HG02610 (cell line): Measurements from ENCODE around the gene NRP2.

Source experiments
- ATAC-seq: cut with Tn5 transposase; IDR thresholded peaks from one replicate; pipeline ENCODE4 v1.9.1; 2021; ENCODE audit warnings: mild to moderate bottlenecking, moderate library complexity; ENCODE audit not compliant: unreplicated experiment

The NRP2 gene

DNA sequence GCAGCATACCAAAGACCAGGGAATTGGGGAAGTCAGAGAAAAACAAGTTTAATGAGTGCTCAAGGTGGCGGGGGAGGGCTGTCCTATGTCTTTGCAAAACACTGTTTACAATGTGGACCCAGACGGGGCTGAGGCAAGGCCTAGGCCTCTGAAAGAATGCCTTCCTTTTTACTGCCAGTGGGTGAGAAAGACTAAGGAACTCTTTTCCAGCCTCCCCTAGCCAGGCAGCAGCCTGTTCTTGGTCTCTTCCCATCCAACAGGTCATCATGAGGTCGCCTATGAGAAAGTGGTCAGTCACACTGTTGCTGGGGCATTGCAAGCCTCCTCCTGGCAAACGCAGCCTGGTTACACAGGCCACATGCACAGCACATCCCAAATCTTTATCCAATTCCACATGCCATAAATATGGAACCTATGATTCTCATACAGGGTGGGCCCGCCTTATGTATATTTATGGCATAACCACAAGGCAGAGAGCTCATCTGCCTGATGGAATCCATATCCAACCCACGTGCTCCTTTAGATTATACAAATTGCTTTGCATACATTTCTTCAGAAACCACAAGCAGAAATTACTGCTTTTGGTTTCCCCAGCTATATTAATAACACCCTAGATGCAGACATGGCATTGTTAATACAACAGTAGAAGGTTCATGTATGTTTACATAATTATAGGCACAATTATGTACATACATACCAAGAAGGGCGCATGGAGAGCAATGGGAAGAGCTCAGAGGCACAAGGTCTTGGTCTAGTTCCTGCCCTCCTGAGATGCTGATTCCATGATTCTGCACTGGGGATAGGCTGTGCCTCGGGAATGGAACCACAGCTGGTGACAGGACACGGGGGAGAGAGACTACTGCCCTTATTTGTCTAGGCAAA, 48.6 kb downstream of the NRP2 start:
- ATAC-seq: peak; percentile 18

DNA sequence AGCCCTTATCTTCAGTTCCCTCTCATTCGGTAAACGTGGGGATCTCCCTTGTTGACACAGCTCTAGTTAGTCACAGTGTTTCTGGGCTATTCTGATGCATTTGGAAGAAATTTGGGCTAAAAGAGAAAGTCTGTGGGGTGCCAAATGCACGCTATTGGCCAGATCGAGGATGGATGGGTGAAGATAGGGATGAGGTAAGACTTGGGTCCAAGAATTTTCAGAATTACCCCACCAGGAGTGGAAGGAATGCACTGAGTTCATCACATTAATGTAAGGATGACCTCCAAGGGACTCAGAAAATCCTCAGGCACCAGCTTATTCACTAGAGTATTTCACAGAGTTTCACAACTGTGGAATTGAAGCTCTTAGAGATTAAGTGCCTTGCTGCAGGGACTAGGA, 49.3 kb downstream of the NRP2 start:
- peak; percentile 55 for ATAC-seq

DNA sequence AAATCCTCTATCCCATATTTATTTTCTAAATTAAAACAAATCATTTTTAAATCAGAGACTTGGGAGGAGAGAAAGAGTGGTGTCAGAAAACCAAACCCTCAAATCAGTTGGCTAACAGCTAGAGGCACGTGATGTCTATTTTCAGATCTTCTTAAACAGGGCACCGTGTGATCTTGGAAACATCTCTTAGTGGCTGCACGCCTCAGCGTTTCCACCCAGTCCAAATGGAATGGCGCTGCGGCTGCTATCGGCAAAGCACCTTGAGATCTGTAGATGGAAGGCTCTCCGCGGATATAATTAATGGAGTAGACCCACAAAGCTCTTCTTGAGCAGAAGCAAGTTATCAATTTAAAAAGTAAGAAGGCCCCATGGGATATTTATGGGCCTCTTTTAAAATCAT, 50.0 kb downstream of the NRP2 start:
- ATAC-seq: no peak

DNA sequence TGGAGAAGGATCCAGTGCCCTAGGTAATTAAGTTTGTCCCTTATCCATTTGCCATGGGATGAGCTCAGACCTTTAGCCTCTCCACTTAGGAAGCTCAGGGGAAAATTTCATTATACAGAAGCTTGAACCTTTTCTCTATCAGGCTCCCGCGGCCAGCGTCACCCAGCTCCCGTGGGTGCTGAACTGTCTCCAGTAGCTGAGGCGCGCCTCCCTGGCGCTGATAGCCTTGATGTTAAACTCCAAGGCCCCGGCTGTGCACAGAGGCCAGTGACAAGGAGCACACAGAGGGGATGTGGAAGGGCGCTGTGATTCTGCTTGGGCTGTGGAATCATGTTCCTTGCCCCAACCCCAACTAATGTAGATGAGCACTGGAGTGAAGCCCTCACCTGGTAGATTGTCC, 50.8 kb downstream of the NRP2 start:
- ATAC-seq: no peak

DNA sequence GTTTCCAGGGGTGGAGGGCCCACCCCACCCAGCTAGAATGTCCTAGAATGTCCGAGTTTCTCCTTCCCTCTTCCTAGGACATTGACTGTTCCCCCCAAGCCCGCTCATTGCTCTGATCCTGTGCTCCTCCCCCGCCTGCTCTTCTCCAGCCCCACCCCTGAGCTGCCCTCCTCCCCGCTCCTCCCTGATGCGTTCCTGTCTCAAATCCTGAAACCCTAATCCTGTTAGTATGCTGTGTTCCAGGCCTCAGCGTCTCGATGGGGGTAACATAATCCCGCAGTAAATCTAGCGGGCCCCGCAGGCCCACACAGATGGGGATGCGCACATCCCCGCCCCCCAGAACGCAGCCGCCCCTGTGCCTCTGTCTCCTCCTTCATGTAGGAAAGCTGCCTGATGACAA, 51.3 kb downstream of the NRP2 start:
- ATAC-seq: no peak

DNA sequence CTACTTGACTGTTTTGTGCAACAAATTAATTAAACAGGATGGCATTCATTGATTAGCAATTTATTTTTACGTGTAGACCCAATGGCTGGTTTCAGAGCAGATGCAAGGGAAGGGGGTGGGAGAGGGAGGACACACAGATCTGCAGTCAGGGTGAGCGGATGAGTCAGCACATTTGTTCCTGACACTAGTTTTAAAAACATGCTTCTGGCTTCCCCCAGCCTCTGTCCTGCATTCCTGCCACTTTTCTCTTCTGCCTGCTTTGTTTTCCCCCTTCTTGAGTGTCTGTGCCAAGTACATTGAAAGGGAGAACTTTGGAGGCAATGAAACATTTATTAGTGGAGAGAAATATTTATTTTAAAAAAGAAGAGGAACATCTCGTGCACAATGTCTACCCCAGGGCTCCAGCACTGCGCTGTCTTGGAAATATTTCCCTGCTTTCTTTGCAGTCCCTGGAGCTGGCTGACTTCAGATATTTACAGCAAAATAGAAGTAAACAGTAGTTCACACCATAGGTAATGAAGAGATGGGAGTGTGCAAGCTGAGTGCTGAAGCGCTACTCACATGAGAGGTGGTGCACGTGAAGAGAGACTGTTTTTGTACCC, 52.2 kb downstream of the NRP2 start:
- ATAC-seq: no peak

DNA sequence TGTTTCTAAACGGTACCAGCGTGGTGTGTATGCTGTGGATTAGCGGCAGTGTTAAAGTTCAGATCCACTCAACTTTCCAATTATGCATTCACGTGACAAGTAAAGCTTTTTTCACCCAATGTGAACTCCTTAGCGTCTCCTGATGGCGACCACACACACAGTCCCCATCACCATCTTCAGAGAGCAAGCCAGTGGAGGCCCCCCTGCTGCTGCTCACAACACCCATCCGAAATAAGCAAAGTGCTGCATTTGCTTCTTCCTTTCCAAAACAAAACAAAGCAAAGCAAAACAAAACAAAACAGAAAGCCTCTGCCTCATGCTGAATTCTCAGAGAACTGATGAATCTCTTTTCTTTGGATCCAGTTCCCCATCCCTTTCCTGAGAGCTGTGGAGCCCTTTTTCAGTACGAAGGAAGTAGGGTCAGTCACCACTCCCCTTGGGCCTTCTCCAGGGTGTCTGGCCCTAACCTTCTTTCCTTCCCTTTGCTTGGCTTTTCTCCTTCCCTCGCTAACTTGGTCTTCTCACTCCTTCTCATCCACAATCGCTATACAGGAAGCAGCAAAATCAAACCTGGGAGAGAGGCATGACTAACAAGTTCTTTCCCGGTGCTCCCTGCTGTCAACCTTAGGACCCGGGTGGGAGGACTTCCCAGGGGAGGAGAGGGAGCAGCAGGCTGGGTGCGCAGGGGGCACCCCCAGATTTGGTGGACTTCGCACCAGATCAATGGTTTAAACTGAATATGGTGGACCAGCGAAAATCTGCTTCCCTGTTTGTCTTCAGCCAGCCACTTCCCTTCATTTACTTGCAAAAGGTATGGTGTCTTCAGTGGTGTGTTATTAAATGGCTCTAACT, 56.0 kb downstream of the NRP2 start:
- no peak for ATAC-seq

DNA sequence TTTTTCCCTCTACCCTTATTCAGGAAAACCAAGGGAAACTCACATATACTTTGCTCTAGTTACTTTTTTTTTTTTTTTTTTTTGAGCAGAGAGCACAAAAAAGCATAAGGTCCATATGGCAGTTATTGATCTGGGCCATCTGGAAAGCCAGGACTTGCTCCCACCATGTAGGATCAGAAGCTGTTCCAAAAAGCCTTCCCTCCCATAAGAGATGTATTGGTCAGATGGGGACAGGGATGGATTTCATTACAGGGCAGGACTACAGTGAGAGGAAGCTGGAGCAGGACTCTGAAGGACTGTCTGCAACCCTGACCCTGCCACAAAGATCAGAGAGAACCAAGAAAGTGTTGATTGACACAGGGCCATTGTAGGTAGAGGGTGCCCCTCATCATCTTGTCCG, 57.3 kb downstream of the NRP2 start:
- no peak for ATAC-seq

DNA sequence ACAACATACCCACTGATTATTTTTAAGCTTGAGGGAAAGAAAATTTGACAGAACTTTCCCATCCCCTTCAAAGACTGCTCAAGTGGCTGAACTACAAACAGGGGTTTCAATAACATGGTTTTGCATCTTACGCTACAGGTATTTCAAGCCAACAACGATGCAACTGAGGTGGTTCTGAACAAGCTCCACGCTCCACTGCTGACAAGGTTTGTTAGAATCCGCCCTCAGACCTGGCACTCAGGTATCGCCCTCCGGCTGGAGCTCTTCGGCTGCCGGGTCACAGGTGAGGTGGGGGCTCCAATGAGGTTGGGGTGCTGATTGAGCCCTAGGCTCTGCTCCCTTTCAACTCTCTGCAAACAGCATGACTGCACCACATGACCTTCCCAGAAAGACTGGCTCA, 58.1 kb downstream of the NRP2 start:
- ATAC-seq: no peak

DNA sequence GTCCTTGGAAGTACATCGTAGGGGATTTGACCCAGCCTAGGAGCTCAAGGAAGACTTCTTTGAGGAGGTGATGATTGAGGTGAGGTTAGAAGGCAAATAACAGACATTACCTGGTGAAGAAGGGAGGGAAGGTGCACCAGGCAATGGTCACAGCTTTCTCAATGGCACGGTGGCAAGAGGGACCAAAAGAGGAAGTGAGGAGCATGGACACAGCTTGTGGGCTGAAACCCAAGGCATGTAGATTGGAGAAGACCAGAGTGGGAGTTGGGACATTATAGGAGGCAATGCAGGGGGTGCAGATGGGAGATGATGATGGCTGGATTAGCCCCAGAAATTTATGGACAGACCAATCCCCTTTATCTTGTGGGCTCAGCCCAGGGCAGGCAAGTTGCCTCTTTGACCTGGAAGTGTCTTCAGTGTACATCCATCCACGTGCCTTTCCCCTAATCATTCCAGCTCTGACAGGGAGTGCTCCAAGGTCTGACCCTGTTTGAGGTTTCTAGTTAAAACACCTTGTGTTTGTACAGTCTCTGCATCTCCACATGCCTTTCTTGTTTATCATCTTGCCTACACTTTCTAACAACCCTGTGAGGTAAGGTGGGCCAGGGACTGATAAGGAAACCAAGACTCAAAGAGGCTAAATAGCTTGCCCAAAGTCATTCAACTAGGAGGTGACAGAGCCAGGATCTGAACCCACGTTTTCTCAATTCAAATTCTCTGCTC, 59.1 kb downstream of the NRP2 start:
- no peak for ATAC-seq

DNA sequence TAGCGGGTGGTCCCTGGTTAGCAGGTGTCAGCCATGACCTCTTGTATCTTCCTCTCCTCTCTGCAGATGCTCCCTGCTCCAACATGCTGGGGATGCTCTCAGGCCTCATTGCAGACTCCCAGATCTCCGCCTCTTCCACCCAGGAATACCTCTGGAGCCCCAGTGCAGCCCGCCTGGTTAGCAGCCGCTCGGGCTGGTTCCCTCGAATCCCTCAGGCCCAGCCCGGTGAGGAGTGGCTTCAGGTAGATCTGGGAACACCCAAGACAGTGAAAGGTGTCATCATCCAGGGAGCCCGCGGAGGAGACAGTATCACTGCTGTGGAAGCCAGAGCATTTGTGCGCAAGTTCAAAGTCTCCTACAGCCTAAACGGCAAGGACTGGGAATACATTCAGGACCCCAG, 60.8 kb downstream of the NRP2 start:
- ATAC-seq: no peak

DNA sequence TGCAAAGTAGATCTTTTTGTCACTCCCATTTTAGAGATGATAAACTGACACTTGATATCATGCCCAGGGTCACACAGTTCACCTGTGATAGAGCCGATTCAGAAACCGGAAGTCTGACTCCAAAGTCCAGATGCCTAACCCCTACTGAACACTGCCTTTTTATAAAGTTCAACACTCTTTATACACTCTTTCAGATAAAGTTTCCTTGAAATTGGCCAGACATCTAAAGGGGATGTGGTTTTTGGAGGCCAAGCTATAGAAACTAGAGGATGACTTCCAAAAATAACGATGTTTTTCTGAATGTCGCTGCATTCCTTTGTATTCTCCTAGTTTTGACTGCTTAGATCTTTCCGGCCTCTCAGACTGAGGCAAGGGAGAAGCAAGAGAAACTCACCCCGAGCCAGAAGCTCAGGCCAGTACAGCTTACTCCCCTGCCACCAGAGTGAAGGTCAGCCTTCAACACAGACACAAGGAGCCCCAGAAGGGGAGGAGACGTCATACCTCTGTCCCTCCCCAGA, 61.8 kb downstream of the NRP2 start:
- ATAC-seq: no peak

DNA sequence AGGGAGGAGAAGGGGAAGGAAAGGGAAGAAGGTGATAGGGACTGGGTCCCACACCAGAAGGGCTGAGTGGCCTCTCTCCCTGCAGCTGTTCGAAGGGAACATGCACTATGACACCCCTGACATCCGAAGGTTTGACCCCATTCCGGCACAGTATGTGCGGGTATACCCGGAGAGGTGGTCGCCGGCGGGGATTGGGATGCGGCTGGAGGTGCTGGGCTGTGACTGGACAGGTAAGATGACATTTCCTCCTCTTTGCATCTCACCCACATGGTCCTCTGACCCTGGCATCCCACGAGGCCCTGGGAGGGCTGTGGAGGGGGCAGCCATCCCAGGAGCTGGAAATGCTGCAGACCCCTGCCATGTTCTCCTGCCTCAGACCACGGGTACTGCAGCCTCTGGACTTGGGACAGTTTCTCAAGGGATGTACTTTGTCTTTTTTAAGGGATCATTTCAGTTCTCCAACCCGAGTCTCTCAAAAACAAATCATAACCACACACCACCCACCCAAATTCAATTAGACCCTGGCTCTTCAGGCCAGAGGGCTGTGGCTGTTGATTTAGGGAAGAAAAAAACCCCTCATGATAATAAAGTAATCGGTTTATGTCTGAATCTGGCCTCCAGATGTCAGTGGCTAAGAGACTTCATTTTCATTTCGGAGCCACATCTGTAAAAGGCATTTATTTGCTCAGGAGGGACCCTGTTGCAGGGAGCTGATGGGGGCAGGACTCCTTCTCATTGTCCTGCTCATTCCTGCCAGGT, 63.5 kb downstream of the NRP2 start:
- ATAC-seq: no peak

DNA sequence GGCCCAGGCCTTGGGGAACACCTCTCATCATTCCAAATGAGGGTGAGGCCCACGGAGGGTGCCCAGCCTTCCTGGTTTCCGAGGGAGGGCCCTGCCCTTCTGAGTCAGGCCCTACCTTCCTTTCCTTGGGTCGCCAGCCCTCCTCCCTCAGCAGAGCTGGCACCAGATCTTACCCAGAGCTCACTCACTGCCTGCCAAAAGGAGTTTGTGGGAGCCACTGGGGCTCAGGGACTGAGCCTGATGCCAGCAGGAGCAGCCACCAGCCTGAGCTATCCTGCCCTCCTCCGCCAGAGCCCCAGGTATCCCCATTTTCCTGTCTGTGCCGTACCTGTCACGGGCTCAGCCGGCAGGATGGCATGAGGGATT, 64.1 kb downstream of the NRP2 start:
- no peak for ATAC-seq

DNA sequence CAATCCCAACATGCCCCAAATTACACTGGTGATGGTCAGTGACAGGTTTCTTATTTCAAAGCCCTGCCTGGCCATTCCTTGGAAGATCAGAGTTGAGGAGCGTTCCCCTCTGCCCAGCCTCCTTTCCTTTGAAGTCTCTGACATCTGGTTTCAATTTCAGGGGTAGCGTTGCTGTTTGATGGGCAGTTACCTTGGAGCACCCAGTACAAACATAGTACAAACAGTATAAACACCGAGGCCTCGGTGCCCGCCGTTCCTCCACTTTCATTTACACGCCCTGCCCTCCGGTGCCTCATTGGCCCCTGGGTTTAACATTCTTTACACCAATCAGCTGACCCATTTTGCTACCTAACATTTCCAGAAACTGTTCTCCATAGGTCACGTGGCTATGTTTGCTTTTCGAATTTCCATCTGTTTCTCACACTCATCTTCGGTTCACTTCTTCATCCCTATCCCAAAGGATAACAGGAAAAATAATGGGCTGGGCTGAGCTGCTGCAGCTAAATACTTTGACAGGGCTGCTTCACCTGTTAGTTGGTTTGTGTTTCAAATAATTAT, 65.6 kb downstream of the NRP2 start:
- no peak for ATAC-seq

DNA sequence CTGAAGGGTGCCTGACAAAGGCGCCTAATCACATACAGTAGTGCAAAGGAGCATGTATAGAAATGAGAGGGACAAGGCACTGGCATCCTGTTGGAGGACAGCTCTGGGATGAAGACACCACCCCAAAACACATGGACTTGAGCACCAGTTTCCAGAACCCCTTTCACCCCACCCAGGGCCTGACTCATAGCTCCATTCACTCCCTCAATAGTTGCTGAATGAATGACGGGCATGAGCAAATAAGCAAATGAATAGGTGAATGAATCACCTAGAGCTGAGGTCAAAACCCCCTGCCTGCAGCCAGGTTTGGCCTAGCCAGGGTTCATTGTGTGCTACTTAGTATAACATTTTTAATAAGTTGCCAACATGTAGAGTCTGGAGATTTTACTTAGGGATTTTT, 66.3 kb downstream of the NRP2 start:
- no peak for ATAC-seq

DNA sequence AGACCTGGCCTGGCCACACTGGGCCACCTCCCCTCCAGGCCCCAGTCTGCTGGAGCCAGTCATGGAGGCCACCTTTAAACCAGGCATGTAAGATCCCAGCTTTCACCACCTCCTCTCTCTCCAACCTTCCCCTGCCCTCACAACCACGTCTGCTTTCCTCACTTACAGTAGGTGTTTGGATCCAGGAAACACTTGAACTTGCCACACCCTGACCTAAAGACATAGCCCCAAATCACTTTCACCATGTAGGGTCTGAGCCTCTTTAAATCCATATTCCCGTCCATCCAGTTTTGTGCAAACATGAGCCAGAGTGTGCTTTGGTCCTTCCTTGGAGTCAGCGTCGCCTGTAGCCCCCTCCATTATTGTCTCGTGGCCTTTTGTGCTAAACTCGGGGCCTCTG, 66.8 kb downstream of the NRP2 start:
- no peak for ATAC-seq

DNA sequence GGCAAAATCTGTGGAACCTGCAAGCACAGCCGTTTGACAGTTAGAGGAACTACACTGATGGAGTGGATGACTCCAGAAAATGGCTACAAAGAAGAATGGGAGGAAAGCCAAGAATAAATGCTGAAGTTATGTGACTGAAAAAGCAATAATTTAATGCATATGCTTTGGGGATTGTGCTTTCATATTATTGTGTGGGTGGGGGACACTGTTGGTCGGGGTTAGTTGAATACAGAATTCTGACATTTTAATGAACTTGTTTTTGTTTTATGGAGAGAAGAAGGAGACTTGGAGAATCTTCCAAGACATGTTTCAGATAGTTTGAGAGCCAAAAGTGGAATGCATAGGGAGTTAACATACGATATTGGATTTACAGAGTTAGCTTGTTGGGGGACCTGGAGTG, 68.5 kb downstream of the NRP2 start:
- ATAC-seq: no peak

DNA sequence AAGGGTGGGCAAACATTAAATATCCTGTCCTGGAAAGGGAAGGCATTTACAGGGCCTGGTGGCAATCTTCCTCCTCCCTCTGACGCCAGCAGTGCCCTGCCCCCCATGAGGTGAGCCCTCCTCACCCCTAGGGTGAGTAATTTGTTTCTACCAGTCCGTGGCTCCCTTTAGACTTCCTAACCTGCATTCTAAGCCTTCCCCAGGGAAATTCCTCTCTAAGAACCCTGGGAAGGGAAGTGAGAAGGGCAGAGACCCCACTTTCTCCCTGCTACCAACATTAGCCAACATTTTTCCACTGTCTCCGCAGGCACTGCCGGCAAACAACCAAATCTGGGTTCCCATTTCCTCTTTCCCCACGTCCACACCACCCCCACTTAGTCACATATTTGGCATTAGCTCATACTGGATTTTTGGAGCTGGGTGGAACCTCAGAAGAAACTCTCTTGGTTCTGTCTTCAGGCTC, 69.3 kb downstream of the NRP2 start:
- no peak for ATAC-seq

DNA sequence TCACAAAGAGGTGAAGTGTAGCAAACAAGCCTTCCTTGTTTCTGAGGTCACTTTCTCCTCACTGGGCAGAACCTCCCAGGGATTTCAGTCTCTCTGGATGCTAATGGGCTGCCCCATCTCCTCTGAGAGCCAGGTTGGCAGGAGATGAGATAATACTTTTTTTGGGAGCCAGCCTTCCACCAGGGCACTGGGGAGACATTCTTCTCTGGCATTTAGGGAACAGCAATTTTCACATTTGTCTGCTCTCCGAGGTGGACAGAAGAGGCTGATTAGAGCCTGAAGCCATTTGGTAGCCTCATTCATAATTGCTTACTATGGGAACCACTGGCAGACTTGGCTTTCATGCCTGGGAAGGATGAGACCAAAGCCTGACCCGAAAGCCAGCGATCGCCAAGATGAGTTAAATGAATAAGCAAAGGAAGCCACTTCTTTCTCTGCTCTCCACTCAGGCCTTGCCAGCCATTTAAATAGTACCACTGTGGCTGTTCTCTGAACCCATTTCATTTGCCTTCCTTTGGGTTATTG, 70.1 kb downstream of the NRP2 start:
- no peak for ATAC-seq
